GM21360 (cell line): Measurements from ENCODE around the gene SMC4.

Experiments used
- ATAC-seq: cut with Tn5 transposase; IDR thresholded peaks from one replicate; pipeline ENCODE4 v1.9.1; 2021; ENCODE audit warnings: mild to moderate bottlenecking, moderate library complexity; ENCODE audit not compliant: unreplicated experiment

The SMC4 gene

GRCh38 chr3:160394009-160394392, 5.4 kb upstream of the SMC4 start:
- no peak for ATAC-seq

- no peak for ATAC-seq
These were observed 4.2 kb upstream of the SMC4 start for GRCh38 chr3:160395297-160395696.

- ATAC-seq = peak; percentile 2
These were observed 678 bp upstream of the SMC4 start for GRCh38 chr3:160398820-160399124.

GRCh38 chr3:160400030-160400701, 716 bp downstream of the SMC4 start:
- ATAC-seq = peak; percentile 2

GRCh38 chr3:160400702-160401150, 1.3 kb downstream of the SMC4 start:
- ATAC-seq = no peak

- ATAC-seq = no peak
These were observed 2.0 kb downstream of the SMC4 start for GRCh38 chr3:160401291-160402095.

GRCh38 chr3:160402221-160403027, 3.0 kb downstream of the SMC4 start:
- no peak for ATAC-seq

- no peak for ATAC-seq
These were observed 3.6 kb downstream of the SMC4 start for GRCh38 chr3:160403028-160403545.

GRCh38 chr3:160403796-160404470, 4.5 kb downstream of the SMC4 start:
- no peak for ATAC-seq

- ATAC-seq = no peak
These were observed 10.6 kb downstream of the SMC4 start for GRCh38 chr3:160409812-160410610.

- no peak for ATAC-seq
These were observed 13.0 kb downstream of the SMC4 start for GRCh38 chr3:160412477-160412876.

GRCh38 chr3:160413613-160414248, 14.3 kb downstream of the SMC4 start:
- peak; percentile 70 for ATAC-seq

- no peak for ATAC-seq
These were observed 17.9 kb downstream of the SMC4 start for GRCh38 chr3:160417311-160417710.

- ATAC-seq = no peak
These were observed 28.5 kb downstream of the SMC4 start for GRCh38 chr3:160427832-160428424.

- ATAC-seq = no peak
These were observed 34.6 kb downstream of the SMC4 start for GRCh38 chr3:160434071-160434470.

GRCh38 chr3:160435095-160435494, 35.6 kb downstream of the SMC4 start:
- ATAC-seq = no peak

GRCh38 chr3:160435747-160436146, 36.3 kb downstream of the SMC4 start:
- ATAC-seq = no peak

GRCh38 chr3:160437083-160437455, 37.6 kb downstream of the SMC4 start:
- no peak for ATAC-seq

- ATAC-seq = no peak
These were observed 41.2 kb downstream of the SMC4 start for GRCh38 chr3:160440687-160441086.
